Stomach smooth muscle (tissue), 2 donors: ENCODE results near the gene PRKCH.

Experiments used
- H3K27ac ChIP-seq: one replicate; pipeline ENCODE4 v1.7.0; 2013; ENCODE audit warnings: mild to moderate bottlenecking, low read length, inconsistent platforms
- H3K27me3 ChIP-seq, 2 donors: one replicate each; pipeline ENCODE4 v1.7.0; 2013; ENCODE audit warnings: low read length in 2 of 2; ENCODE audit not compliant: insufficient read depth in 2 of 2, control insufficient read depth in 1 of 2
- H3K36me3 ChIP-seq, 2 donors: one replicate each; pipeline ENCODE4 v1.7.0; 2013; ENCODE audit warnings: low read length in 2 of 2; ENCODE audit not compliant: control insufficient read depth in 2 of 2, insufficient read depth in 2 of 2
- H3K4me1 ChIP-seq: one replicate; pipeline ENCODE4 v1.7.0; 2013; ENCODE audit warnings: low read length; ENCODE audit not compliant: control insufficient read depth, insufficient read depth
- H3K4me3 ChIP-seq, 2 donors: one replicate each; pipeline ENCODE4 v1.7.0; 2013; ENCODE audit warnings: low read length in 2 of 2
- H3K9ac ChIP-seq, 2 donors: one replicate each; pipeline ENCODE4 v1.7.0; 2013; ENCODE audit warnings: low read length in 2 of 2, mild to moderate bottlenecking in 1 of 2
- H3K9me3 ChIP-seq, 2 donors: one replicate each; pipeline ENCODE4 v1.7.0; 2013; ENCODE audit warnings: low read length in 2 of 2; ENCODE audit not compliant: control insufficient read depth in 2 of 2
- donor health status: healthy.
- donor health status: Pancreatic carcinoma.

The PRKCH gene

GRCh38 chr14:61575551-61576150, 254.3 kb downstream of the PRKCH start:
- H3K36me3 ChIP-seq: no peaks in the 10 kb centered on the region
- H3K9me3 ChIP-seq: no peaks in the 10 kb centered on the region
- H3K9ac ChIP-seq: no peak overlapping the region
- H3K27ac ChIP-seq: no peak overlapping the region
- H3K4me3 ChIP-seq: no peak overlapping the region
- H3K27me3 ChIP-seq: no peaks in the 10 kb centered on the region
- H3K4me1 ChIP-seq: peaks cover 2% of the 10 kb centered on the region

- H3K27me3 ChIP-seq: no peaks in the 10 kb centered on the region
- H3K4me3 ChIP-seq: no peak overlapping the region
- peaks cover 2% of the 10 kb centered on the region for H3K4me1 ChIP-seq
- no peak overlapping the region for H3K9ac ChIP-seq
- H3K36me3 ChIP-seq: no peaks in the 10 kb centered on the region
- H3K9me3 ChIP-seq: no peaks in the 10 kb centered on the region
- no peak overlapping the region for H3K27ac ChIP-seq
These were observed 256.1 kb downstream of the PRKCH start for GRCh38 chr14:61577506-61577931.

GRCh38 chr14:61578745-61579144, 257.4 kb downstream of the PRKCH start:
- H3K9ac ChIP-seq: no peak overlapping the region
- no peaks in the 10 kb centered on the region for H3K36me3 ChIP-seq
- peaks cover 2% of the 10 kb centered on the region for H3K4me1 ChIP-seq
- H3K9me3 ChIP-seq: no peaks in the 10 kb centered on the region
- H3K27ac ChIP-seq: no peak overlapping the region
- no peak overlapping the region for H3K4me3 ChIP-seq
- no peaks in the 10 kb centered on the region for H3K27me3 ChIP-seq

DNA sequence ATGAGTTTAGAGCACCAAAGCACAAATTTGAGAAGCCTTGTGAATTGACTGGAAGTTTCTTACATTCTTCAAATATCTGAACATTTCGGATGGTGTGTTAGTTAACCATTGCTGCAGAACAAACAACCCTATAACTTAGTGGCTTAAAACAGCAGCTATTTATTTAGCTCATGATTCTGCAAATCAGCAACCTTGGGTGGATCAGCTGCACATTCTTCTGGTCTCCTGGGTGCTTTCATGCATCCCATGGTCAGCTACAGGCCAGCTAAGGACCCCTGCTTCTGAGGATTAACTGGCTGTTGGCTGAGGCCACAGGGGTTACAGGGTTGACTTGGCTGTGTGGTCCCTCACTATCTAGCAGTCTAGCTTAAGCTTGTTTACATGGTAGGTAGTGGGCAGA, 260.0 kb downstream of the PRKCH start:
- H3K27ac ChIP-seq: no peak overlapping the region

GRCh38 chr14:61581955-61582615, 260.7 kb downstream of the PRKCH start:
- Histone ChIP-seq H3K4me1 (peaks cover 25% of the 10 kb centered on the region), H3K9ac (no peak overlapping the region), H3K27me3 (no peaks in the 10 kb centered on the region), H3K27ac (no peak overlapping the region), H3K36me3 (no peaks in the 10 kb centered on the region), H3K4me3 (no peak overlapping the region), H3K9me3 (no peaks in the 10 kb centered on the region)

More for the DNA sequence above, 260.0 kb downstream of the PRKCH start:
- H3K4me3 ChIP-seq: no peak overlapping the region
- no peak overlapping the region for H3K9ac ChIP-seq
- H3K36me3 ChIP-seq: no peaks in the 10 kb centered on the region
- H3K27me3 ChIP-seq: no peaks in the 10 kb centered on the region
- H3K9me3 ChIP-seq: no peaks in the 10 kb centered on the region
- peaks cover 19% of the 10 kb centered on the region for H3K4me1 ChIP-seq

- Histone ChIP-seq H3K36me3 (no peaks in the 10 kb centered on the region), H3K27ac (no peak overlapping the region), H3K9me3 (no peaks in the 10 kb centered on the region), H3K4me3 (no peak overlapping the region), H3K9ac (no peak overlapping the region), H3K27me3 (no peaks in the 10 kb centered on the region), H3K4me1 (peaks cover 28% of the 10 kb centered on the region)
These were observed 261.4 kb downstream of the PRKCH start for GRCh38 chr14:61582815-61583214.

DNA sequence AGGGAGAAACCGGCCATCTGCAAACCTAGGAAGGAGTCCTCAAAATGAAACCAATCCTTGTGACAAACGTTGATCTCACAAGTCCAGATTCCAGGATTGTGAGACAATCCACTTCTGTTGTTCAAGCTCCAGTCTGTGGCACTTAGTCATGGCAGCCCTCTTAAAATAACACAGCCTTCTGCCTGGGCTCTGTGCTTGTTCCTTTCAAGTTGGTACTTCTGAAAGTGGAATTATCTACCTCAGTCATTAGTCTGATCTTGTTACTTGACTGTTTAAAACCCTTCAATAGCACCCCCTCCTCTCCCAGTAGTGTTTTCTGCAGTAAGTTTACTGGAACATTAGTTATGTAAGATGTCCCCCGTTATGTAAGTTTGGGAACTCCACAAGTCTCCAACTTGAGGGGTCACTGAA, 263.0 kb downstream of the PRKCH start:
- peaks cover 38% of the 10 kb centered on the region for H3K4me1 ChIP-seq
- H3K9ac ChIP-seq: no peak overlapping the region
- no peaks in the 10 kb centered on the region for H3K9me3 ChIP-seq
- H3K36me3 ChIP-seq: no peaks in the 10 kb centered on the region
- no peak overlapping the region for H3K27ac ChIP-seq
- H3K27me3 ChIP-seq: no peaks in the 10 kb centered on the region
- H3K4me3 ChIP-seq: no peak overlapping the region

- peak overlapping the region; percentile 81 for H3K27ac ChIP-seq
- peak overlapping the region in 1 of 2 donors; percentile 44 for H3K4me3 ChIP-seq
- peaks cover 38% of the 10 kb centered on the region for H3K4me1 ChIP-seq
- H3K9ac ChIP-seq: peak overlapping the region; percentile 23 to 29
- no peaks in the 10 kb centered on the region for H3K9me3 ChIP-seq
- no peaks in the 10 kb centered on the region for H3K36me3 ChIP-seq
- no peaks in the 10 kb centered on the region for H3K27me3 ChIP-seq
These were observed 264.5 kb downstream of the PRKCH start for GRCh38 chr14:61585598-61586543.

GRCh38 chr14:61586544-61587055, 265.2 kb downstream of the PRKCH start:
- Histone ChIP-seq H3K9me3 (no peaks in the 10 kb centered on the region), H3K27ac (peak overlapping the region; percentile 81), H3K9ac (peak overlapping the region in 1 of 2 donors; percentile 29), H3K4me3 (no peak overlapping the region), H3K4me1 (peaks cover 38% of the 10 kb centered on the region), H3K36me3 (no peaks in the 10 kb centered on the region), H3K27me3 (no peaks in the 10 kb centered on the region)

- H3K4me3 ChIP-seq: no peak overlapping the region
- no peaks in the 10 kb centered on the region for H3K36me3 ChIP-seq
- H3K27ac ChIP-seq: peak overlapping the region; percentile 66
- H3K9me3 ChIP-seq: peaks cover 0 to 1% of the 10 kb centered on the region in 2 donors
- no peaks in the 10 kb centered on the region for H3K27me3 ChIP-seq
- H3K4me1 ChIP-seq: peaks cover 38% of the 10 kb centered on the region
- H3K9ac ChIP-seq: no peak overlapping the region
These were observed 265.8 kb downstream of the PRKCH start for GRCh38 chr14:61587081-61587713.
